Hepatocyte (in vitro differentiated cells): ENCODE measurements around the gene RBP5. TPM values are rescaled to one million over a fixed set of nuclear protein-coding genes. Genes with fewer than 3 reads are reported as not detected.

Source experiments
- DNase-seq: peaks from one replicate; pipeline ENCODE4 v3.0.0-alpha.2; 2016; ENCODE audit warnings: low spot score
- H2AFZ ChIP-seq: fragments of 200-600 bp; sonication (generic); 2 replicates; pipeline ENCODE4 v1.6.0; 2016; ENCODE audit warnings: antibody characterized with exemption, mild to moderate bottlenecking
- H3K27ac ChIP-seq: fragments of 200-600 bp; sonication (generic); 2 replicates; pipeline ENCODE4 v1.5.1; 2016; ENCODE audit warnings: mild to moderate bottlenecking
- H3K27me3 ChIP-seq: fragments of 200-600 bp; sonication (generic); 2 replicates; pipeline ENCODE4 v1.6.1; 2016
- H3K36me3 ChIP-seq: fragments of 200-600 bp; sonication (generic); replicated peaks from 2 replicates; pipeline ENCODE4 v1.5.1; 2016; ENCODE audit warnings: low read depth; ENCODE audit not compliant: insufficient read depth
- H3K4me1 ChIP-seq: fragments of 200-600 bp; sonication (generic); 2 replicates; pipeline ENCODE4 v1.5.1; 2016; ENCODE audit warnings: mild to moderate bottlenecking, moderate library complexity; ENCODE audit not compliant: insufficient read depth
- H3K4me2 ChIP-seq: fragments of 200-600 bp; sonication (generic); 2 replicates; pipeline ENCODE4 v1.6.0; 2016
- H3K4me3 ChIP-seq: fragments of 200-600 bp; sonication (generic); 2 replicates; pipeline ENCODE4 v1.5.1; 2016; ENCODE audit warnings: mild to moderate bottlenecking
- H3K79me2 ChIP-seq: fragments of 200-600 bp; sonication (generic); 2 replicates; pipeline ENCODE4 v1.6.0; 2017; ENCODE audit warnings: mild to moderate bottlenecking
- H3K9me2 ChIP-seq: fragments of 200-600 bp; sonication (generic); replicated peaks from 2 replicates; pipeline ENCODE4 v1.6.0; 2017; ENCODE audit warnings: mild to moderate bottlenecking; ENCODE audit not compliant: insufficient read depth
- H3K9me3 ChIP-seq: fragments of 200-600 bp; sonication (generic); 2 replicates; pipeline ENCODE4 v1.5.1; 2016; ENCODE audit warnings: low read depth, mild to moderate bottlenecking
- H4K20me1 ChIP-seq: fragments of 200-600 bp; sonication (generic); 2 replicates; pipeline ENCODE4 v1.6.0; 2016; ENCODE audit warnings: mild to moderate bottlenecking; ENCODE audit not compliant: insufficient read depth, poor library complexity, severe bottlenecking
- EZH2 ChIP-seq: fragments of 200-600 bp; sonication (generic); IDR thresholded peaks from 2 replicates; pipeline ENCODE4 v1.6.1; 2016; ENCODE audit warnings: antibody characterized with exemption, mild to moderate bottlenecking, borderline replicate concordance
- EZH2phosphoT487 ChIP-seq: fragments of 200-600 bp; sonication (generic); IDR thresholded peaks from one replicate; pipeline ENCODE4 v1.6.1; 2018; ENCODE audit warnings: antibody characterized with exemption, mild to moderate bottlenecking, low read depth, moderate library complexity; ENCODE audit not compliant: unreplicated experiment, severe bottlenecking
- WGBS: methylation state at CpG from one replicate; pipeline ENCODE4 v1.1.6; 2016; ENCODE audit warnings: low lambda C conversion rate; ENCODE audit errors: missing lambda C conversion rate; 5-methylcytosine and 5-hydroxymethylcytosine counted together
- polyA plus RNA-seq: library from polyadenylated mRNA; unstranded; fragments of >200 nt; fragmentation: Nextera tagmentation; extraction: Ambion mirVana; gene quantifications from 2 replicates; pipeline ENCODE4 v1.2.1, GENCODE V29; 2016
- total RNA-seq: library from RNA; depleted of rRNA; stranded (reverse); fragments of >200 nt; gene quantifications from 2 replicates; pipeline ENCODE4 v1.2.3, GENCODE V29; 2014
- TF ChIP-seq, protein P1 (sequence below): fragments of 200-600 bp; sonication (generic); IDR thresholded peaks from 2 replicates; pipeline ENCODE4 v1.5.1; 2016; ENCODE audit warnings: antibody characterized with exemption, mild to moderate bottlenecking; ENCODE audit not compliant: poor library complexity

The RBP5 gene
- total and polyA plus RNA-seq, 2 experiments from 2014 or later = 11.1 to 30.0 TPM

DNA sequence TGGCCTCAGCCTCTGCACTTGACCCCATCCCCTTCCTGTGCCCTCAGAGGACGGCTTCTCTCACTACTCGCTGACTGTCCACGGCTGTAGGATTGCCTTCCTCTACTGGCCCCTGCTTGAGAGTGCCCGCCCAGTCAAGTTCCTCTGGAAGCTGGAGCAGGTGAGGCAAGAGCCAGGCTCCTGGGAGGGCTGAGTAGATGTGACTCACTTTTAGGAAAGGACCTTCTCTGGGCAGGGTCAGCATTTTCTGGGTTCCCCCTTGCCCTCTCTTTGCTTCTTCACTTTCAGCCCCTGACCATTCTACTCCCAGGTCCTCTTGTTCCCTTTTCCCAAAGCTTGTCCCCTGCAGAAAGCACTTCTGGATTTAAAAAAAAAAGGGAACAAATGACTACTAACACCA lies 9.2 kb upstream of the RBP5 start:
- DNase-seq = no peak
- Histone ChIP-seq H3K27me3 (no peaks in the 10 kb centered on the region), H3K9me3 (no peaks in the 10 kb centered on the region), H3K27ac (no peak overlapping the region), H2AFZ (no peak overlapping the region), H3K4me2 (no peak overlapping the region), H3K4me1 (no peaks in the 10 kb centered on the region), H3K36me3 (no peaks in the 10 kb centered on the region), H3K79me2 (no peaks in the 10 kb centered on the region), H3K4me3 (no peak overlapping the region), H4K20me1 (no peaks in the 10 kb centered on the region), H3K9me2 (no peaks in the 10 kb centered on the region)
- TF ChIP-seq EZH2phosphoT487 (no peak), EZH2 (no peak)
- TF ChIP-seq, protein P1, sequence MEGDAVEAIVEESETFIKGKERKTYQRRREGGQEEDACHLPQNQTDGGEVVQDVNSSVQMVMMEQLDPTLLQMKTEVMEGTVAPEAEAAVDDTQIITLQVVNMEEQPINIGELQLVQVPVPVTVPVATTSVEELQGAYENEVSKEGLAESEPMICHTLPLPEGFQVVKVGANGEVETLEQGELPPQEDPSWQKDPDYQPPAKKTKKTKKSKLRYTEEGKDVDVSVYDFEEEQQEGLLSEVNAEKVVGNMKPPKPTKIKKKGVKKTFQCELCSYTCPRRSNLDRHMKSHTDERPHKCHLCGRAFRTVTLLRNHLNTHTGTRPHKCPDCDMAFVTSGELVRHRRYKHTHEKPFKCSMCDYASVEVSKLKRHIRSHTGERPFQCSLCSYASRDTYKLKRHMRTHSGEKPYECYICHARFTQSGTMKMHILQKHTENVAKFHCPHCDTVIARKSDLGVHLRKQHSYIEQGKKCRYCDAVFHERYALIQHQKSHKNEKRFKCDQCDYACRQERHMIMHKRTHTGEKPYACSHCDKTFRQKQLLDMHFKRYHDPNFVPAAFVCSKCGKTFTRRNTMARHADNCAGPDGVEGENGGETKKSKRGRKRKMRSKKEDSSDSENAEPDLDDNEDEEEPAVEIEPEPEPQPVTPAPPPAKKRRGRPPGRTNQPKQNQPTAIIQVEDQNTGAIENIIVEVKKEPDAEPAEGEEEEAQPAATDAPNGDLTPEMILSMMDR = no peak
- 89% methylated on average over 4 of the region's 4 CpGs for WGBS

DNA sequence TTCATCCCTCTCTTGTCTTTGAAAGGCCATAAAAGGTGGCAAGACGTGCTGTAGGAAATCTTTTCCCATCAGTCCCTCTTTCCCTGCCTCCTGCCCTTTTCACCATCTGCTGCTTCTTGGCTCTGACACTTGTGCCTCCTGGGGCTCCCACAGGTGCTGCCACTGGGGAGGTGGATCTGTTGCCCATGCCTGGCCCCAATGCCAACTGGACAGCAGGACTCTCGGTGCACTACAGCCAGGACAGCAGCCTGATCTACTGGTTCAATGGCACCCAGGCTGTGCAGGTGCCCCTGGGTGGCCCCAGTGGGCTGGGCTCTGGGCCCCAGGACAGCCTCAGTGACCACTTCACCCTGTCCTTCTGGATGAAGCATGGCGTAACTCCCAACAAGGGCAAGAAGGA lies 8.0 kb upstream of the RBP5 start:
- no peak overlapping the region for H2AFZ ChIP-seq
- no peak overlapping the region for H3K4me3 ChIP-seq
- no peaks in the 10 kb centered on the region for H4K20me1 ChIP-seq
- no peaks in the 10 kb centered on the region for H3K9me2 ChIP-seq
- no peaks in the 10 kb centered on the region for H3K9me3 ChIP-seq
- no peak overlapping the region for H3K4me2 ChIP-seq
- DNase-seq = no peak
- H3K36me3 ChIP-seq = no peaks in the 10 kb centered on the region
- H3K27me3 ChIP-seq = no peaks in the 10 kb centered on the region
- no peaks in the 10 kb centered on the region for H3K4me1 ChIP-seq
- TF ChIP-seq EZH2 (no peak), EZH2phosphoT487 (no peak)
- TF ChIP-seq, protein P1 = no peak
- no peak overlapping the region for H3K27ac ChIP-seq
- WGBS = 99% methylated on average over 3 of the region's 3 CpGs
- peaks cover 3% of the 10 kb centered on the region for H3K79me2 ChIP-seq

DNA sequence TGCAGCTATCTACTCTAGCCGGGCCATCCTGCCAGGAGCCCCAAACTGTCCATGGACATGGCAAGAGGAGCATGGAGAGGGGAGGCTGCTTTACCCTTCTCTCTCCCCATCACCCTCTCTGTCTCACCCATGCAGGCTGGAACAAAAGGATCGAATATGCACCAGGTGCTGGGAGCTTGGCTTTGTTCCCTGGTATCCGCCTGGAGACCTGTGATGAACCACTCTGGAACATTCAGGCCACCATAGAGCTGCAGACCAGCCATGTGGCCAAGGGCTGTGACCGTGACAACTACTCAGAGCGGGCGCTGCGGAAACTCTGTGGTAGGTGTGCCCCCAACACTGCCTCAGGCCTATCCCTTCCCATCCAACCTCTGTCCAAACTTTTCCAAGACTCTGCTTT lies 7.4 kb upstream of the RBP5 start:
- no peaks in the 10 kb centered on the region for H3K4me1 ChIP-seq
- no peak overlapping the region for H2AFZ ChIP-seq
- no peaks in the 10 kb centered on the region for H3K9me2 ChIP-seq
- H3K9me3 ChIP-seq = no peaks in the 10 kb centered on the region
- H3K36me3 ChIP-seq = no peaks in the 10 kb centered on the region
- no peak for TF ChIP-seq EZH2phosphoT487
- TF ChIP-seq EZH2 = no peak
- TF ChIP-seq, protein P1 = no peak
- no peak overlapping the region for H3K4me2 ChIP-seq
- H3K4me3 ChIP-seq = no peak overlapping the region
- peaks cover 7% of the 10 kb centered on the region for H3K79me2 ChIP-seq
- DNase-seq = no peak
- H3K27me3 ChIP-seq = no peaks in the 10 kb centered on the region
- no peaks in the 10 kb centered on the region for H4K20me1 ChIP-seq
- 98% methylated on average over 7 of the region's 7 CpGs for WGBS
- H3K27ac ChIP-seq = no peak overlapping the region

DNA sequence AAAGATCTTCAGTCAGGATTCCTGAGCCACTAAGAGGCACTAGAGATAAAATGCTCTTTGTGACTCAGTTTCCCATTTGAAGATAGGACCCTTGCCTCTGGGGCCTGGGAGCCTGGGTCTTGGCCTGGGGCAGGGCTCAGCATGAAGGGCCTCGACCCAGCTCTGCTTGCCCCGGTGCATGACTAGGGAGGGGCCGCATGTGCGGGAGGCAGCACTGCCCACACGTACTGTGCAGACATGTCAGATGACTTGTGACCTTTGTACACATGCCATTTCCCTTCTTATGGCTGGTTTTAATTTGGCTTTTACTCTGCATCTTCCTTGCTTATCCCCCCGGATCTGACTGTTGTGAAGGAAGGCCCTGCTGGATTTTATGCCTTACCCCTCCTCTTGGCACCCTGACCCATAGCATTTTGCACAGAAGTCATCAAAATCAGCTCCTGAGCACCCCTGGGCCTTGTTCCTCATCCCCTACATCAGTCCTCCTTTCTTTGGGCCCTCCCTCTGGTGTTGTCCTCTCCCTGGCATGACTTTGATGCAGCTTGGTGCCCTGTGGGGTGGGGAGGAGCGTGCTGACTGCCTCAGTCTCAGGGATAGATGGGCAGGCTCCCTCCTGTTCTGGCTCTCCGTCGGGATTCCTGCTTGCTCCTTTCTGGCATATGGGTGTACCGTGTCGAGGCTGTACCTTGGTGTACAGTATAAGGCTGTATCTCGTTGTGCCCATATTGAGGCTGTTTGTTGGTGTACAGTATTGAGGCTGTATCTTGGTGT lies 5.9 kb upstream of the RBP5 start:
- no peaks in the 10 kb centered on the region for H3K36me3 ChIP-seq

More for the DNA sequence above, 5.9 kb upstream of the RBP5 start:
- H3K9me2 ChIP-seq = no peaks in the 10 kb centered on the region
- H3K27me3 ChIP-seq = no peaks in the 10 kb centered on the region
- H3K4me2 ChIP-seq = no peak overlapping the region
- H3K4me3 ChIP-seq = no peak overlapping the region
- H3K9me3 ChIP-seq = no peaks in the 10 kb centered on the region
- H2AFZ ChIP-seq = no peak overlapping the region
- TF ChIP-seq, protein P1 = no peak
- TF ChIP-seq EZH2 (no peak), EZH2phosphoT487 (no peak)
- no peak overlapping the region for H3K27ac ChIP-seq
- no peaks in the 10 kb centered on the region for H4K20me1 ChIP-seq
- DNase-seq = no peak
- H3K4me1 ChIP-seq = peaks cover under 1% of the 10 kb centered on the region
- 90% methylated on average over 12 of the region's 12 CpGs for WGBS
- H3K79me2 ChIP-seq = peaks cover 7% of the 10 kb centered on the region
